ENCODE measurements around the gene SLC22A12.

SLC22A12 gene

GRCh38 chr11:64563966-64564365 lies 27.1 kb upstream of the SLC22A12 start:
- no peak for DNase-seq

- DNase-seq: no peak
Observed at GRCh38 chr11:64564419-64564818, 26.6 kb upstream of the SLC22A12 start.

DNA sequence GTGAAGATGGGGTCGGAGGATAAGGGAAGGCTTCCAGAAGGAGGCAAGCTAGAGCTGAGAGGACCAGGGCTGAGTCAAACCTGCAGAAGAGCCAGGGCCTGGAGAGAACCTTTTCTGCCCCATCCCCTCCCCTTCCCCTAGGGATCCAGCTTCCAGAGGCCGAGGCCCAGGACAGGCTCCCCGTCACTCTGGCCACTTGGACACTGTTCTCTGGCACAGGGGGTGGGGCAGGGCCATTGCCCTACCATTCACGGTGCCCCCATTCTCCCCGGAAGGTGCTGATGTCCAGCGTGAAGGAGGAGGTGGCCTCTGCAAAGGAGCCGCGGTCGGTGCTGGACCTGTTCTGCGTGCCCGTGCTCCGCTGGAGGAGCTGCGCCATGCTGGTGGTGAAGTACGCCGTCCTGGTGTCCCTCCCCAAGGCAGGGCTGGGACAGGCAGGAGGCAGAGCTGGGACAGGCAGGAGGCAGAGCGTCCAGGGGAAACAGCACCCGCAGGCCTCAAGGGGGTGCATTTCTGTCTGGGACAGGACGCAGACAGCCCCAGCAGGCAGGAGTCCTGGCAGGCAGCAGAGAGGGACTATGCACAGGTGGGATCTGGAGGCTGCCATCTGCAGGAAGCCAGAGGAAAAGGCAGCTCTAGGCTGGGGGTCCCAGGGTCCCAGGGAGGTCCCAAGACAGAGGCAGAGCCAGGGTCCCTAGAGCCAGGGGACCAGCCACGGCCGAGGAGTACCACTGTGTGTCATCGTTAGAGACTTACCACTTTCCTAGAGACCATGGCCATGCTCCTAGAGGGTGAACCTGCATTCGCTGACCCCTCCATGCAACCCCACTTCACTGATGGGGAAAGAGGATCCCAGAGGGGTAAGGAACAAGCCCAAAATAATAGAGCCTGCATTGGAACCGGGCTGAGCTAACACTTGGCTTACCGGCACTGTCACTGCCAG lies 25.8 kb upstream of the SLC22A12 start:
- DNase-seq: no peak

DNA sequence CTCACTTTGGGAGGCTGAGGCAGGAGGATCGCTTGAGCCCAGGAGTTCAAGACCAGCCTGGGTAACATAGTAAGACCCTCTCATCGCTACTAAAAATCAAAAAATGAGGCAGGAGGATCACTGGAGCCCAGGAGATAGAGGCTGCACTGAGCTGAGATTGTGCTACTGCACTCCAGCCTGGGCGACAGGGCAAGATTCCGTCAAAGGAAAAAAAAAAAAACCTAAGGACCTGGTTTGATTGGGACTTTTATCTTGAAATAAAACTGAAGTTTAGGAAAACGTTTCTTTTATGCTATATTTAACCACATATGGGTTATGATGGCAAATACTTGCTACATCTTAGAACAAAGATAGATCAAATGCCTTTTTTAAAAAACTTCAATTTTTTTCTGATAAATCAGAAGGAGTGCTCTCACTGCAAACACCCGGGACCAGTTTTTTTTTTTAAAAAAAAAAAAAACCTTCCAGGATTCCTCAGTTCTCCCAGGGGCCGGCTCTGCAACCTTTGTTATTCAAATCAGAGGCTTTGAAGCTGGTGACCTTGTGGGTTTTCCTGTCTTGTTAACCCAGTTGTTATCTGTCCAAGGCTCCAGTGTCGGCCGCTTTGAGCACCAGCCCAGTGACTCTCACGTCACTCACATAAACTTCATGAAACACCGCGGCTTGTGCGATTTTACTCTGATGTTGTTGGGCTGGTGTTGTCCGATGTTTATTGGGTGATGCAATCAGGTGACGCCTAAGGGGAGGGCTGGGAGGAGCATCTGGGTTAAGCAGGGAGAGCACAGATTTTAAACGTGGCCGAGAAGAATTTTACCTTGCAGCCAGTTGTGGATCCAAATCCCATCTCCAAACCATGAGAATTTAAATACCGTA lies 24.7 kb upstream of the SLC22A12 start:
- DNase-seq: no peak

GRCh38 chr11:64566915-64567891 lies 23.8 kb upstream of the SLC22A12 start:
- no peak for DNase-seq

DNA sequence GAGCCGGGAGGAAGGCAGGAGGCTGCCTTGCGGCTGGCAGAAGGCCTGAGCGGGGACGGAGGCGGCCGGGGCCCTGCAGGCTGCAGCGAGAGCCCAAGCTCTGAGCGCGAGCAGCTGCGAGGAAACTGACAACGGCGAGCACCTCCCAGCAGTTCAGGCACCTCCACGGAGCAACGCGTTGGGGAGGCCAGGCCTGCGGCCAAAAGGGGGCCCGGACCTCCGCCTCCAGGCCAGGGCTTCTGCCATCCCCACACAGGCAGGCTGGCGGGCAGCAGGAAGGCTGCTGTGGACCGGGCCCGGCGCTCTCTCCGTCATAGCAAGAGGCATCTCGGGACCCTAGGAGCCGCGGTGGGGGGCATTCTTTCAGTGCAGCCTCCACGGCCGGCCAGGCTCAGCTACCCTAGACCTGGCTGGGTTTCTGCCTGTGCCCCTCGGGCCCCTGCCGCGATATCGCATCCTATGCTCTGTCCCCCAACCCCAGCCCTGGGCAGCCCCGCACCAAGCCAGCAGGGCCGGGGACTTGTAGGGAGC lies 22.9 kb upstream of the SLC22A12 start:
- no peak for DNase-seq

DNA sequence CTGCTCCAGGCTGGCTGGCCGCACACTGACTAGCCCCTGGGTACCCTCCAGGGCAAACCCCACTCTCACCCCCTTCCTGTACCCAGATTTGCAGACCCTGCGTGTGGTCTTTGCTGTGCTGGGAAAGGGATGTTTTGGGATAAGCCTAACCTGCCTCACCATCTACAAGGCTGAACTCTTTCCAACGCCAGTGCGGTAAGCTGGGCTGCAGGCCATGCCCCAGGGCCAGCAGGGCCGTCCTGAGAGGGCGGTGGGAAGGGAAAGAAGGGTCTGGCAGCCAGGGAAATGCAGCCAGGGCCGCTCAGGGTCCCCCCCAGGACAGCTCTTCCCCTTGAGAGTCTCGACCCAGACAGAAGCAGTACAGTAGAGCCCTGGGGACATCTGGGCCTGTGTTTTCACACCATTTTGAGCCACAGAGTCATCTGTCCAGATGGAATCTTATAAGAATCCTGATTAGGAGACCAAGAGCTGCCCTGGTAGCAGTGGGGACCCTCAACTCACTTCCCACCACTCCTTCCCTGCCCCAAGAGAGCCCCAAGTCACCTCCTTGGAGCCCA lies 22.4 kb upstream of the SLC22A12 start:
- DNase-seq: no peak

- DNase-seq: no peak
Observed at GRCh38 chr11:64569300-64569970, 21.6 kb upstream of the SLC22A12 start.

DNA sequence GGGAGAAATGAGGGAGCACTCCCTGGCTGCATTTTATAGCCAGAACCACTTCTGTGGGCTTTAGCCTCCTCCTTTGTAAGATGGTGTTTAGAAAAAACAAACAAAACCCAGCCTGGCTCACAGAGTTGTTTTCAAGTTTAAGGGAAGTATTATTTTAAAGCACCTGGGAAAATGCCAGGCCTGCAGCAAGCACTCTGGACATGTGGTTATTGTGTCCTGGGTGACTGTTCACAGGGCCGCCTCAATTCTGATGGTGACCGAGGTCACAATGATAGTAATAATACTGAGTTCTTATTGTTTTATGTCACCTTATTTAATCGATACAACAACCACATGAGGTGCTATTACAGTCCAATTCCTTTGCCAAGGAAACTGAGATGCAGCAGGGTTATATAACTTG lies 20.7 kb upstream of the SLC22A12 start:
- no peak for DNase-seq

GRCh38 chr11:64571050-64571409 lies 20.0 kb upstream of the SLC22A12 start:
- DNase-seq: no peak

GRCh38 chr11:64571410-64572091 lies 19.5 kb upstream of the SLC22A12 start:
- DNase-seq: no peak

GRCh38 chr11:64572143-64572542 lies 18.9 kb upstream of the SLC22A12 start:
- DNase-seq: no peak

DNA sequence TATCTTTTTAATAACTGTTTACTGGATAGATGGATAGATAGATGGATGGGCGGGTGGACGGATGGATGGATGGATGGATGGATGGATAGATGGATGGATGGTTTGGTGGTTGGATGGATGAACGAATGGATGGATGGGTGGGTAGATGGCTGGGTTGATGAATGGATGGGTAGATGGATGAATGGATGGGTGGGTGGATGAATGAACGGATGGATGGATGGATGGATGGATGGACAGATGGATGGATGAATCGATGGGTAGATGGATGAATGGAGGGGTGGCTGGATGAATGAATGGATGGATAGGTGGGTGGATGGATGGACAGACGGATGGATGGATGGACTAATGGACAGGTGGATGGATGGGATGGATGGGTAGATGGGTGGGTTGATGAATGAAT lies 13.8 kb upstream of the SLC22A12 start:
- DNase-seq: no peak

DNA sequence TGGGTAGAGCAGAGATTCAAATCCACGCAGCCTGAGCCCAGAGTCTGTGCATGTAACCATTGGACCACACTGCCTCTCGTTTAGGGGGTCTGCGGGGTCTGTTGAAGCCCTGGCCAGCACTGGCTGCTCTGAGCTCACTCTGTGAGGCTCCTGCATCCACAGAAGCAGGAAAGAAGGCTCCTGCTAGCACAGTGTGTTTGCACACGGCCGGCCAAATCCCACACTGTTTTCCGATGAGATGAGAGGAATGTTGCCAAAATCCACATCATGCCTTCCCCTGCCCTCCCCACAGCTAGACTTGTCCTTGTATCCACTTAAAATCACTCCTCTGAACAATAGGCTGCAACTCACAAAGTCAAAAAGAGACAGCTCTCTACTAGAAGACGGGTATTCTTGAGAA lies 10.6 kb upstream of the SLC22A12 start:
- no peak for DNase-seq

- DNase-seq: no peak
Observed at GRCh38 chr11:64581057-64581523, 9.9 kb upstream of the SLC22A12 start.

DNA sequence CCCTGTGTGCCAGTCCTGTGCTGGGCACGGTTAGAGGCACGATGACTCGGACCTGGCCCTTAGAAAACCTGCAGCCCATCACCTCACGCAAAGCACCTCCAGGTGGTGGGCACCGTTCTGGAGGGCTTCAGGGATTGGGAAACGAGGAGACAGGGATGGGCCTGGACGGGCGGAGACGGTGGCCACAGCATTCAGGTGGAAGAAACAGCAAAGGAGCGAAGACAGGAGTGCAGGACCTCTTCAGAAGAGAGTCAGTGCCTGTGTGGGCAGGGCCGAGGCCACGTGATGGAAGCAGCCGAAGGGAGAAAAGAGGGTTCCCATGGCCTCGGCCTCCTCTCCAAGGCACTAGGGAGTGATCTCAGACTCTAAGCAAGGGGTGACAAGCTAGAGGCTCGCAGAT lies 8.1 kb upstream of the SLC22A12 start:
- DNase-seq: no peak

- no peak for DNase-seq
Observed at GRCh38 chr11:64583296-64584262, 7.4 kb upstream of the SLC22A12 start.

DNA sequence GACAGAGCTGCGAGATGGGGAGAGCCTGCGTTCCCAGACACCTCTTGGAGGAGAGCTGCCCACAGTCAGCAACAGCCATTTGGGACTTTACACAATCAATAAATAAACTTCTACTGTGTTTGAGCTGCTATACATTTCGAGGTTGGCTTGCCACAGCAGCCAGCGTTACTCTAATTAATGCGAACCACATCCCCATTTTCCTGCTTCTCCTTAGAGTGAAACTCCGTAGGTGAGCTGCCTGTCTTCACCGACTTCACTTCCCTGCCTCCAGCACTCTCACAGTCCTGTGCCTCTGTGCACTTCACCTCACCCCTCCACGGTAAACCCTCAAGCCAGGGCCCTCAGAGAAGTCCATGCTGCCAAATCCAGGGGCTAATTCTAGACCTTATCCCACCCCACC lies 5.9 kb upstream of the SLC22A12 start:
- DNase-seq: no peak

GRCh38 chr11:64586366-64586765 lies 4.7 kb upstream of the SLC22A12 start:
- no peak for DNase-seq

- DNase-seq: no peak
Observed at GRCh38 chr11:64588701-64589100, 2.3 kb upstream of the SLC22A12 start.

All from activated gamma-delta T cell treated with Interleukin-2 at 50 U/mL for 16 hours (primary cell).